Astrocyte (in vitro differentiated cells and primary cell): ENCODE results near the gene OR2T10.

Source experiments
- EZH2 ChIP-seq: IDR thresholded peaks from 2 replicates; pipeline ENCODE4 v1.6.1; 2012; ENCODE audit warnings: mild to moderate bottlenecking, low read length, inconsistent platforms; ENCODE audit not compliant: insufficient read depth
- TF ChIP-seq, protein P1 (sequence below): IDR thresholded peaks from 2 replicates; pipeline ENCODE4 v1.5.1; 2011; ENCODE audit warnings: low read depth, mild to moderate bottlenecking, inconsistent platforms, low read length, moderate library complexity; ENCODE audit not compliant: insufficient read depth

DNA sequence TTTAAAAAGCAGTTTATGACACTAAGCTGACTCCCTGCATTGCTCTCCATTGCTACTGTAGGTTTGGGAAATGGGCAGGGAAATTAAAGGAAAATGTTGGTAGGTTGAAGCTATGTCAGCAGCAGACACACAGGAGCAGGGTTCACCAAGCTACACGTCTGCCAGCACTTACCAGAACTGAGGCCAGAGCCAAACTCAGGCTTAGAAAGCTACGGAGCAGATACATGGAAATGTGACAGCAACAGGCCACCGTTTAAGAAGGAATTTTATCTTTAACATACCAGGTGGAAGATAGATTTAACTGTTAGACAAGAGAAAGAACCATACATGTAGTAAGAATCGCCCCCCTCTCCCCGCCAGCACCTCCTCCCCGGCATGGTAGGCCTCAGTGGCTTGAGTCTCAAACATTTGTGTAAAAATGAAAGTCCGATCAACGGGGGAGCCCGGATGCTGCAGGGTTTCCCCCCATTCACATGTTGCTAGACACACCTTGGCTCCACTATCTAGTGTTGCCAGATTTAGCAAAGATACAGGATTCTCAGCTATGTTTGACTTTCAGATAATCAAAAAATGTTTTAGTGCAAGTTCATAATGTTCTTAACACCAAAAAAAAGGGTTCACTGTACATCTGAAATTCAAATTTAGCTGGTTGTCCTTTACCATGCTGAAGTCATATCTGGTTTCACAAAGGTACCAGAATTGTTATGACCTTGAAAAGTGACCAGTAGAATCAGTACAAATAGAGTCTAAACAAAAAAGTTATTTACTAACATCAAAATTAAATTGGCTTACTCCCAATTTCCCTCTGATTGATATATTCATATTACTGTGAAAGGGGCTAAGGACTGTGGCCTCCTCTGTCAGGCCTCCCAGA lies 30.7 kb upstream of the OR2T10 start:
- TF ChIP-seq, protein P1, sequence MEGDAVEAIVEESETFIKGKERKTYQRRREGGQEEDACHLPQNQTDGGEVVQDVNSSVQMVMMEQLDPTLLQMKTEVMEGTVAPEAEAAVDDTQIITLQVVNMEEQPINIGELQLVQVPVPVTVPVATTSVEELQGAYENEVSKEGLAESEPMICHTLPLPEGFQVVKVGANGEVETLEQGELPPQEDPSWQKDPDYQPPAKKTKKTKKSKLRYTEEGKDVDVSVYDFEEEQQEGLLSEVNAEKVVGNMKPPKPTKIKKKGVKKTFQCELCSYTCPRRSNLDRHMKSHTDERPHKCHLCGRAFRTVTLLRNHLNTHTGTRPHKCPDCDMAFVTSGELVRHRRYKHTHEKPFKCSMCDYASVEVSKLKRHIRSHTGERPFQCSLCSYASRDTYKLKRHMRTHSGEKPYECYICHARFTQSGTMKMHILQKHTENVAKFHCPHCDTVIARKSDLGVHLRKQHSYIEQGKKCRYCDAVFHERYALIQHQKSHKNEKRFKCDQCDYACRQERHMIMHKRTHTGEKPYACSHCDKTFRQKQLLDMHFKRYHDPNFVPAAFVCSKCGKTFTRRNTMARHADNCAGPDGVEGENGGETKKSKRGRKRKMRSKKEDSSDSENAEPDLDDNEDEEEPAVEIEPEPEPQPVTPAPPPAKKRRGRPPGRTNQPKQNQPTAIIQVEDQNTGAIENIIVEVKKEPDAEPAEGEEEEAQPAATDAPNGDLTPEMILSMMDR: no peak
- no peak for TF ChIP-seq EZH2
